GM21529 (cell line): ENCODE data around the gene TMEM174.

Experiments used
- ATAC-seq: cut with Tn5 transposase; IDR thresholded peaks from one replicate; pipeline ENCODE4 v1.9.1; 2021; ENCODE audit not compliant: unreplicated experiment

The TMEM174 gene

DNA sequence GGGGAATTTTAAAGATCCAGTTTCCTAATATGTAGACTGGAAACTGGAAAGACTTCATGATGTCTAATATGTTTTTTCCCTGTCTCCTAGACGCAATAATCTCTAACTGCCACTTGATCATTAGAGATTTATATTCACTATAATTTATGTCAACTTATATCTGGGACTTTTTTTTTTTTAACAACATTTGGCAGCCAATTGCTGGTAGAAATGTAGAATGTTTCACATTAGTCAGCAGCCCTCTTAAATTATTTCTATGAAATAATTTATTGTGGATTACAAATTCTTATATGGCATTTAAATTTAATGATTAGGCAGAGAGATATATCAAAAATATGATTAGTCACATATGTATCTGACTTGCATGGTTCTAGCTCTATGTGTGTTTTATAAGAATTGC lies 48.2 kb downstream of the TMEM174 start:
- ATAC-seq = no peak

GRCh38 chr5:73221726-73222125 lies 48.7 kb downstream of the TMEM174 start:
- ATAC-seq = no peak

DNA sequence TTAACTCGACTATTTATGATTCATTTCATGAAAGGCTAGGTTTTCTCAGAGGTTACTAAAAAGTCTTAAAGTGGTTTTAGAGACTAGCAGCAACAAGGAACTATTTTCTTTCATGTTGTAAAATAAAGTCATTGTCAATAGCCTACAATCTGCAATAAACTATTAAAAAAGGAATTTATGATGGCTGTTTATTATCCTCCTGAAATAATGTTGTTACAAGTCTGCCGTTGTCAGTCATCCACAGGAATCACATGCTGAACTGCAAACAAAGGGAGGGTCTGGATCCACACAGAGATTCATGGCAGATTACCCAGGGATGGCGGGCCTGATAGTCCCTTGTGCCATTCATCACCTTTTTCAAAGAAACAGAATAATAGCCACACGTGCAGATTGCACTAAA lies 49.2 kb downstream of the TMEM174 start:
- ATAC-seq = no peak
